Activated T-cell treated with anti-CD3 and anti-CD28 coated beads, Interleukin-2, amount 50 U/mL, for 72 hours (primary cell): ENCODE results near the gene SERPINE1. TPM values are rescaled to one million over a fixed set of nuclear protein-coding genes. Genes with fewer than 3 reads are reported as not detected.
A peak's percentile ranks its signal among the peaks of the same experiment; 100 is the strongest.
"Not testable (repeated sequence)": the region's sequence is repeated elsewhere in the genome, so short reads cannot be mapped to it uniquely, and the experiment has no call there.

Experiments
- ATAC-seq, 2 donors: fragments of 150-1000 bp; cut with Tn5 transposase; replicated peaks in 1 of 2; 2 replicates each; pipeline ENCODE4 v1.10.0; 2021; ENCODE audit warnings: moderate library complexity in 2 of 2, mild to moderate bottlenecking in 1 of 2
- DNase-seq, 2 donors: peaks; one replicate each; pipeline ENCODE4 v3.0.0; 2021 to 2022; ENCODE audit warnings: mixed read lengths in 1 of 2
- H3K27ac Mint-ChIP-seq: one replicate; pipeline ENCODE4 v1.8.0; 2022; ENCODE audit warnings: mild to moderate bottlenecking, moderate library complexity, mixed read lengths
- H3K27me3 Mint-ChIP-seq: one replicate; pipeline ENCODE4 v1.8.0; 2022; ENCODE audit warnings: low read depth, mixed read lengths
- H3K36me3 Mint-ChIP-seq, 2 donors: one replicate each; pipeline ENCODE4 v1.8.0; 2022; ENCODE audit warnings: mixed read lengths in 2 of 2, mild to moderate bottlenecking in 1 of 2; ENCODE audit not compliant: insufficient read depth in 2 of 2
- H3K4me1 Mint-ChIP-seq: one replicate; pipeline ENCODE4 v1.8.0; 2022; ENCODE audit warnings: low read depth, mixed read lengths
- H3K4me3 Mint-ChIP-seq, 2 donors: one replicate each; pipeline ENCODE4 v1.8.0; 2022; ENCODE audit warnings: mild to moderate bottlenecking in 2 of 2, mixed read lengths in 2 of 2, moderate library complexity in 2 of 2
- H3K9me3 Mint-ChIP-seq, 2 donors: one replicate each; pipeline ENCODE4 v1.8.0; 2022; ENCODE audit warnings: mixed read lengths in 2 of 2
- total RNA-seq, 2 donors: library from RNA; stranded (reverse); gene quantifications; one replicate each; pipeline ENCODE4 v1.2.3, GENCODE V29; 2022

Gene SERPINE1
- total RNA-seq, 2 donors from 2014 or later, result 0.14 TPM; not detected in 1

GRCh38 chr7:101121631-101121990 is 5.3 kb upstream of the SERPINE1 start:
- ATAC-seq, DNase-seq, H3K9me3 Mint-ChIP-seq, H3K36me3 Mint-ChIP-seq, H3K27ac Mint-ChIP-seq: not testable (repeated sequence)
- peaks cover 50% of the 10 kb centered on the region for H3K27me3 Mint-ChIP-seq
- peak overlapping the region; percentile 71 to 80 for H3K4me3 Mint-ChIP-seq
- peaks cover 30% of the 10 kb centered on the region for H3K4me1 Mint-ChIP-seq

GRCh38 chr7:101121991-101122932 is 4.6 kb upstream of the SERPINE1 start:
- DNase-seq (no peak), ATAC-seq (no peak)
- Mint-ChIP-seq H3K4me1 (peaks cover 36% of the 10 kb centered on the region), H3K9me3 (no peaks in the 10 kb centered on the region), H3K27me3 (peaks cover 56% of the 10 kb centered on the region), H3K27ac (no peak overlapping the region), H3K36me3 (peaks cover 0 to 1% of the 10 kb centered on the region in 2 donors), H3K4me3 (peak overlapping the region; percentile 71 to 80)

DNA sequence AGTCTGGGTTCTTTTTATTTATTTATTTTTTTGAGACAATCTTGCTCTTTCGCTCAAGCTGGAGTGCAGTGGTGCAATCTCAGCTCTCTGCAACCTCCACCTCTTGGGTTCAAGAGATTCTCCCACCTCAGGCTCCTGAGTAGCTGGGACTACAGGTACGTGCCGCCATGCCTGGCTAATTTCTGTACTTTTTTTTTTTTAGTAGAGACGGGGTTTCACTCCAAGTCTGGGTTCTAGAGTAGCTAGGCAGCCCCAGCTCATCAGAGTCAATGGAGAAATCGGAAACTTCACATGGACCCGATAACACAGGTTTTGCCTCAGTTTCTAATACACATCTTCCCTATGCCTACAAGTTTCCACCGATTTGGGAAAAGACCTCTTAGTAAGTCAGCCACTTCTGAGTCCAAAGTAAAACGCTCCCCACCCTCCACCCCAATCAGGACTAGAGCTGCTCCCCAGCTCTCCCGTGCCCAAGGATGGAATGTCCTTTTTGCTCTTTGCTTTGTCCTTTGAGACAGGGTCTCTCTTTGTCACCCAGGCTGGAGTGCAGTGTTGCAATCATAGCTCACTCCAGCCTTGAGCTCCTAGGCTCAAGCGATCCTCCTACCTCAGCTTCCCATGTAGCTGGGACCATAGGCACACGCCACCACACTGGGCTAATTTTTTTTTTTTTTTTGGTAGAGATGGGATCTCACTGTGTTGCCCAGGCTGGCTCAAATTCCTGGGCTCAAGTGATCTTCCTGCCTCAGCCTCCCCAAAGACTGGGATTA is 3.8 kb upstream of the SERPINE1 start:
- no peak overlapping the region for H3K27ac Mint-ChIP-seq

GRCh38 chr7:101123703-101124068 is 3.2 kb upstream of the SERPINE1 start:
- H3K9me3 Mint-ChIP-seq, result no peaks in the 10 kb centered on the region
- no peak for DNase-seq
- peaks cover 69% of the 10 kb centered on the region for H3K27me3 Mint-ChIP-seq
- H3K4me1 Mint-ChIP-seq, result peaks cover 37% of the 10 kb centered on the region
- H3K4me3 Mint-ChIP-seq, result no peak overlapping the region
- peaks cover 0 to 1% of the 10 kb centered on the region in 2 donors for H3K36me3 Mint-ChIP-seq
- no peak for ATAC-seq
- H3K27ac Mint-ChIP-seq, result no peak overlapping the region

More for the DNA sequence above, 3.8 kb upstream of the SERPINE1 start:
- DNase-seq, result no peak
- Mint-ChIP-seq H3K4me3 (peak overlapping the region in 1 of 2 donors; percentile 12), H3K9me3 (no peaks in the 10 kb centered on the region), H3K36me3 (peaks cover 0 to 1% of the 10 kb centered on the region in 2 donors), H3K4me1 (peaks cover 37% of the 10 kb centered on the region), H3K27me3 (peaks cover 64% of the 10 kb centered on the region)
- ATAC-seq, result no peak

DNA sequence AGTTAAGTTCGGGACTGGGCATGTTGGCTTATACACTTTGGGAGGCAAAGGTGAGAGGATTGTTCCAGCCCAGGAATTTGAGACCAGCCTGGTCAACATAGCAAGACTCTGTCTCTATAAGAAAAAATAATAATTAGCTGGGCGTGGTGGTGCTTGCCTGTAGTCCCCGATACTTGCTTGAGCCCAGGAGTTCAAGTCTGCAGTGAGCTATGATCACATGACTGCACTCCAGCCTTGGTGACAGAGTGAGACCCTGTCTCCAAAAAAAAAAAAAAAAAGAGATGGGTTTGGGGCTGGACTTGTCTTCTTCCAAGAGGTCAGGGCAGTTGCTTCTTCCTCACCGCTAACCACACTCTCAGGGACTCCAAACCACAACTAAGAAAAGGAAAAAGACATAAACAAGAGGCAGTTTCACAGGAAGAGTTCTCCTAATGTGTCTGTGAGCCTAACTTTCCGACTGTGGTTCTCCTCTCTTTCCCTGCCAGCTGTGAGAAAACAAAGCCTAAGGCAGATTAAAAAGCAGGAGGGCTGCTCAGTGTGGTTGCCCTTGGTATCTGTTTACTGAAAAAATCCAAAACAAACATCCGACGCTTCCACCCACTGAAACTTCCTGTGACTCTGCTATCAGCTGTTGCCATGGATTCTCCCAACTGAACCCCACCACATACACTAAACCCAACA is 2.4 kb upstream of the SERPINE1 start:
- Mint-ChIP-seq H3K27me3 (peaks cover 71% of the 10 kb centered on the region), H3K4me1 (peaks cover 37% of the 10 kb centered on the region), H3K4me3 (no peak overlapping the region), H3K9me3 (no peaks in the 10 kb centered on the region), H3K27ac (peak overlapping the region; percentile 45), H3K36me3 (peaks cover 0 to 1% of the 10 kb centered on the region in 2 donors)
- no peak for ATAC-seq
- no peak for DNase-seq

- Mint-ChIP-seq H3K4me1 (peaks cover 37% of the 10 kb centered on the region), H3K9me3 (no peaks in the 10 kb centered on the region), H3K4me3 (peak overlapping the region in 1 of 2 donors; percentile 66), H3K36me3 (peaks cover 0 to 1% of the 10 kb centered on the region in 2 donors), H3K27me3 (peaks cover 74% of the 10 kb centered on the region), H3K27ac (no peak overlapping the region)
- peak; percentile 20 to 33 for ATAC-seq
- no peak for DNase-seq
These were observed 784 bp upstream of the SERPINE1 start for GRCh38 chr7:101125989-101126650.

- DNase-seq (no peak), ATAC-seq (no peak)
- Mint-ChIP-seq H3K27ac (no peak overlapping the region), H3K27me3 (peaks cover 67% of the 10 kb centered on the region), H3K9me3 (no peaks in the 10 kb centered on the region), H3K36me3 (peaks cover 0 to 1% of the 10 kb centered on the region in 2 donors), H3K4me1 (peaks cover 29% of the 10 kb centered on the region), H3K4me3 (peak overlapping the region; percentile 33 to 66)
These were observed 646 bp downstream of the SERPINE1 start for GRCh38 chr7:101127460-101128039.

- no peak overlapping the region for H3K4me3 Mint-ChIP-seq
- ATAC-seq, result no peak
- H3K36me3 Mint-ChIP-seq, result peaks cover 0 to 1% of the 10 kb centered on the region in 2 donors
- peaks cover 29% of the 10 kb centered on the region for H3K4me1 Mint-ChIP-seq
- H3K27ac Mint-ChIP-seq, result no peak overlapping the region
- DNase-seq, result no peak
- peaks cover 63% of the 10 kb centered on the region for H3K27me3 Mint-ChIP-seq
- H3K9me3 Mint-ChIP-seq, result no peaks in the 10 kb centered on the region
These were observed 1.3 kb downstream of the SERPINE1 start for GRCh38 chr7:101128040-101128834.

- peaks cover 67% of the 10 kb centered on the region for H3K27me3 Mint-ChIP-seq
- ATAC-seq (no peak), DNase-seq (no peak)
- no peak overlapping the region for H3K27ac Mint-ChIP-seq
- peaks cover 35% of the 10 kb centered on the region for H3K4me1 Mint-ChIP-seq
- H3K4me3 Mint-ChIP-seq, result no peak overlapping the region
- no peaks in the 10 kb centered on the region for H3K36me3 Mint-ChIP-seq
- no peaks in the 10 kb centered on the region for H3K9me3 Mint-ChIP-seq
These were observed 2.8 kb downstream of the SERPINE1 start for GRCh38 chr7:101129603-101130117.

- H3K4me3 Mint-ChIP-seq, DNase-seq, ATAC-seq, H3K36me3 Mint-ChIP-seq, H3K27ac Mint-ChIP-seq, H3K9me3 Mint-ChIP-seq: not testable (repeated sequence)
- H3K27me3 Mint-ChIP-seq, result peaks cover 45% of the 10 kb centered on the region
- peaks cover 34% of the 10 kb centered on the region for H3K4me1 Mint-ChIP-seq
These were observed 6.0 kb downstream of the SERPINE1 start for GRCh38 chr7:101132626-101133600.
